ENCODE measurements around the gene SORCS2. TPM values are rescaled to one million over a fixed set of nuclear protein-coding genes. Genes with fewer than 3 reads are reported as not detected.

Gene SORCS2
- total RNA-seq, 1 experiment from 2014 or later, result 0.06 TPM

- BruUV-seq (replicated peaks), result no TSS peak
- no peak for TF ChIP-seq EZH2 (IDR thresholded peaks at IDR 0.05; ENCODE audit: borderline replicate concordance, low read depth, low read length, poor library complexity, severe bottlenecking)
- TF ChIP-seq, protein P1, sequence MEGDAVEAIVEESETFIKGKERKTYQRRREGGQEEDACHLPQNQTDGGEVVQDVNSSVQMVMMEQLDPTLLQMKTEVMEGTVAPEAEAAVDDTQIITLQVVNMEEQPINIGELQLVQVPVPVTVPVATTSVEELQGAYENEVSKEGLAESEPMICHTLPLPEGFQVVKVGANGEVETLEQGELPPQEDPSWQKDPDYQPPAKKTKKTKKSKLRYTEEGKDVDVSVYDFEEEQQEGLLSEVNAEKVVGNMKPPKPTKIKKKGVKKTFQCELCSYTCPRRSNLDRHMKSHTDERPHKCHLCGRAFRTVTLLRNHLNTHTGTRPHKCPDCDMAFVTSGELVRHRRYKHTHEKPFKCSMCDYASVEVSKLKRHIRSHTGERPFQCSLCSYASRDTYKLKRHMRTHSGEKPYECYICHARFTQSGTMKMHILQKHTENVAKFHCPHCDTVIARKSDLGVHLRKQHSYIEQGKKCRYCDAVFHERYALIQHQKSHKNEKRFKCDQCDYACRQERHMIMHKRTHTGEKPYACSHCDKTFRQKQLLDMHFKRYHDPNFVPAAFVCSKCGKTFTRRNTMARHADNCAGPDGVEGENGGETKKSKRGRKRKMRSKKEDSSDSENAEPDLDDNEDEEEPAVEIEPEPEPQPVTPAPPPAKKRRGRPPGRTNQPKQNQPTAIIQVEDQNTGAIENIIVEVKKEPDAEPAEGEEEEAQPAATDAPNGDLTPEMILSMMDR (conservative IDR thresholded peaks at IDR 0.05; ENCODE audit: low read depth, low read length), result no peak
- Histone ChIP-seq H3K27me3 (replicated peaks; ENCODE audit: insufficient read depth, low read depth, low read length, poor library complexity) (peaks cover 74% of the 10 kb centered on the region), H3K9me3 (ENCODE audit: low read depth, low read length, poor library complexity, severe bottlenecking) (no peaks in the 10 kb centered on the region), H3K4me3 (ENCODE audit: low read depth, low read length, poor library complexity, severe bottlenecking) (no peak overlapping the region), H3K27ac (ENCODE audit: low read depth, low read length, poor library complexity, severe bottlenecking) (no peak overlapping the region), H3K36me3 (ENCODE audit: insufficient read depth, low read length, poor library complexity, severe bottlenecking) (no peaks in the 10 kb centered on the region), H3K4me1 (ENCODE audit: insufficient read depth, low read length, poor library complexity, severe bottlenecking) (no peaks in the 10 kb centered on the region)
- intact Hi-C loops (cut with micrococcal nuclease; ENCODE audit: unreplicated experiment), result no loop called here
- ChIA-PET POLR2A (ENCODE audit: low non-redundant PET) (no interaction called here), CTCF (no interaction called here)
- no peak for DNase-seq (ENCODE audit: low spot score)
Observed at GRCh38 chr4:7397206-7398103, 205.1 kb downstream of the SORCS2 start.

- peak; percentile 32 for DNase-seq (ENCODE audit: low spot score)
- no peak for TF ChIP-seq EZH2 (IDR thresholded peaks at IDR 0.05; ENCODE audit: borderline replicate concordance, low read depth, low read length, poor library complexity, severe bottlenecking)
- TF ChIP-seq, protein P1 (conservative IDR thresholded peaks at IDR 0.05; ENCODE audit: low read depth, low read length), result no peak; the same call in 1 of the 2 replicates
- no peak overlapping the region for H3K4me3 ChIP-seq (ENCODE audit: low read depth, low read length, poor library complexity, severe bottlenecking)
- ChIA-PET CTCF (no interaction called here), POLR2A (ENCODE audit: low non-redundant PET) (no interaction called here)
- H3K9me3 ChIP-seq (ENCODE audit: low read depth, low read length, poor library complexity, severe bottlenecking), result no peaks in the 10 kb centered on the region
- BruUV-seq (replicated peaks), result no TSS peak
- no peak overlapping the region for H3K27ac ChIP-seq (ENCODE audit: low read depth, low read length, poor library complexity, severe bottlenecking)
- peaks cover 75% of the 10 kb centered on the region for H3K27me3 ChIP-seq (replicated peaks; ENCODE audit: insufficient read depth, low read depth, low read length, poor library complexity)
- no peaks in the 10 kb centered on the region for H3K4me1 ChIP-seq (ENCODE audit: insufficient read depth, low read length, poor library complexity, severe bottlenecking)
- intact Hi-C loops (cut with micrococcal nuclease; ENCODE audit: unreplicated experiment), result no loop called here
- H3K36me3 ChIP-seq (ENCODE audit: insufficient read depth, low read length, poor library complexity, severe bottlenecking), result no peaks in the 10 kb centered on the region
Observed at GRCh38 chr4:7398104-7398423, 205.7 kb downstream of the SORCS2 start.

- CTCF ChIA-PET, result no interaction called here
Observed at GRCh38 chr4:7398788-7399439, 206.6 kb downstream of the SORCS2 start.

More at GRCh38 chr4:7398788-7399439, 206.6 kb downstream of the SORCS2 start:
- no peak for DNase-seq (ENCODE audit: low spot score)
- no TSS peak for BruUV-seq (replicated peaks)
- Histone ChIP-seq H3K27me3 (replicated peaks; ENCODE audit: insufficient read depth, low read depth, low read length, poor library complexity) (peaks cover 69% of the 10 kb centered on the region), H3K9me3 (ENCODE audit: low read depth, low read length, poor library complexity, severe bottlenecking) (no peaks in the 10 kb centered on the region), H3K4me1 (ENCODE audit: insufficient read depth, low read length, poor library complexity, severe bottlenecking) (no peaks in the 10 kb centered on the region), H3K4me3 (ENCODE audit: low read depth, low read length, poor library complexity, severe bottlenecking) (no peak overlapping the region), H3K27ac (ENCODE audit: low read depth, low read length, poor library complexity, severe bottlenecking) (no peak overlapping the region), H3K36me3 (ENCODE audit: insufficient read depth, low read length, poor library complexity, severe bottlenecking) (no peaks in the 10 kb centered on the region)
- intact Hi-C loops (cut with micrococcal nuclease; ENCODE audit: unreplicated experiment), result no loop called here
- POLR2A ChIA-PET (ENCODE audit: low non-redundant PET), result no interaction called here
- peak; percentile 4 for TF ChIP-seq EZH2 (IDR thresholded peaks at IDR 0.05; ENCODE audit: borderline replicate concordance, low read depth, low read length, poor library complexity, severe bottlenecking)
- TF ChIP-seq, protein P1 (conservative IDR thresholded peaks at IDR 0.05; ENCODE audit: low read depth, low read length), result no peak

Measured in A673 (cell line).